Right lobe of liver (tissue), 6 donors: ENCODE data around the gene CEP112. TPM values are rescaled to one million over a fixed set of nuclear protein-coding genes. Genes with fewer than 3 reads are reported as not detected.

ENCODE experiments used
- ATAC-seq, 4 donors: fragments of 200-7000 bp; cut with Tn5 transposase; one replicate each; pipeline ENCODE4 v1.9.1; 2020; ENCODE audit warnings: mild to moderate bottlenecking in 4 of 4, moderate library complexity in 4 of 4
- DNase-seq, 3 donors: peaks; one replicate each; pipeline ENCODE4 v3.0.0-alpha.2; 2020
- H3K27ac ChIP-seq, 3 donors: fragments of 200-600 bp; one replicate each; pipeline ENCODE4 v1.8.0; 2022
- H3K27me3 ChIP-seq, 2 donors: fragments of 200-600 bp; one replicate each; pipeline ENCODE4 v1.8.0; 2022
- H3K36me3 ChIP-seq, 4 donors: fragments of 200-600 bp; sonication (generic) in 1 of 4; one replicate each; pipeline versions ENCODE4 v1.5.1 to v1.8.0; 2017 to 2022; ENCODE audit warnings: control low read depth in 1 of 4
- H3K4me1 ChIP-seq, 4 donors: fragments of 200-600 bp; sonication (generic) in 1 of 4; one replicate each; pipeline versions ENCODE4 v1.5.1 to v1.8.0; 2017 to 2022; ENCODE audit warnings: control low read depth in 1 of 4
- H3K4me3 ChIP-seq, 3 donors: fragments of 200-600 bp; one replicate each; pipeline ENCODE4 v1.8.0; 2022
- H3K9me3 ChIP-seq, 4 donors: fragments of 200-600 bp; sonication (generic) in 1 of 4; one replicate each; pipeline versions ENCODE4 v1.5.1 to v1.8.0; 2017 to 2022; ENCODE audit warnings: control low read depth in 1 of 4
- CTCF ChIP-seq, 4 donors: fragments of 200-600 bp in 3 of 4; fragments of 450-650 bp in 1 of 4; IDR thresholded peaks; one replicate each; pipeline versions ENCODE4 v1.5.1 to v1.8.0; 2016 to 2022; ENCODE audit warnings: antibody characterized with exemption in 4 of 4, mild to moderate bottlenecking in 2 of 4
- POLR2A ChIP-seq: fragments of 450-650 bp; IDR thresholded peaks from one replicate; pipeline ENCODE4 v1.6.1; 2017; ENCODE audit warnings: antibody characterized with exemption, mild to moderate bottlenecking
- WGBS: methylation state at CpG from one replicate; pipeline ENCODE4 v1.1.6; 2018; ENCODE audit warnings: low coverage, low lambda C conversion rate; ENCODE audit not compliant: insufficient coverage; ENCODE audit errors: missing lambda C conversion rate; 5-methylcytosine and 5-hydroxymethylcytosine counted together
- intact Hi-C, 2 donors: fragments of 100-400 bp; cut with DNase I; formaldehyde crosslinking; loops; one replicate each; pipeline versions ENCODE4 v1.11.2 to v1.14.1; 2022
- total RNA-seq, 6 experiments: library from RNA; depleted of rRNA in 2 of 6; stranded (reverse); fragments of >200 nt in 2 of 6; fragmentation: NEBNext Ultra II Directional in 3 of 6; extraction: Animal tissue kit (Norgen Biotek cat#: 25700) in 3 of 6; gene quantifications; one replicate each; pipeline versions ENCODE4 v1.1.0 to v1.2.4, GENCODE V29; 2016 to 2023
- donor health status: DM: no; HTN: yes; CAD: no.
- donor health status: DM: no; HTN: no; CAD: no.
- donor health status: DM: no; HTN: no; CAD: no.
- donor health status: DM: no; HTN: yes; CAD: no.
- donor health status: DM: no; HTN: yes; CAD: no.

CEP112 gene
- total RNA-seq, 6 experiments from 2014 or later = 2.2 to 4.6 (median 3.9) TPM

GRCh38 chr17:66203274-66204015 is 11.5 kb upstream of the CEP112 start:
- WGBS = 87% methylated on average over 4 of the region's 8 CpGs
- no peak for ATAC-seq
- Histone ChIP-seq H3K9me3 (no peaks in the 10 kb centered on the region), H3K27ac (no peak overlapping the region), H3K4me1 (no peaks in the 10 kb centered on the region), H3K36me3 (no peaks in the 10 kb centered on the region), H3K27me3 (no peaks in the 10 kb centered on the region), H3K4me3 (no peak overlapping the region)
- intact Hi-C loops = no loop called here
- no peak for TF ChIP-seq CTCF (IDR thresholded peaks at IDR 0.05)
- no peak for TF ChIP-seq POLR2A
- no peak for DNase-seq

- Histone ChIP-seq H3K27ac (no peak overlapping the region), H3K27me3 (no peaks in the 10 kb centered on the region), H3K9me3 (no peaks in the 10 kb centered on the region), H3K36me3 (no peaks in the 10 kb centered on the region), H3K4me3 (no peak overlapping the region), H3K4me1 (no peaks in the 10 kb centered on the region)
- DNase-seq (peak in 1 of 3 donors; percentile 68), ATAC-seq (peak; percentile 87 to 96 (median 90))
- WGBS = 0% methylated on average over 3 of the region's 3 CpGs
- intact Hi-C loops = no loop called here
- TF ChIP-seq POLR2A (no peak), CTCF (IDR thresholded peaks at IDR 0.05) (peak; percentile 60 to 87 (median 71))
Measured at GRCh38 chr17:66200685-66201092, 8.8 kb upstream of the CEP112 start.

GRCh38 chr17:66198242-66198641 is 6.3 kb upstream of the CEP112 start:
- ATAC-seq = no peak
- TF ChIP-seq CTCF (IDR thresholded peaks at IDR 0.05) (no peak), POLR2A (no peak)
- Histone ChIP-seq H3K4me1 (no peaks in the 10 kb centered on the region), H3K9me3 (no peaks in the 10 kb centered on the region), H3K36me3 (no peaks in the 10 kb centered on the region), H3K4me3 (no peak overlapping the region), H3K27ac (no peak overlapping the region), H3K27me3 (no peaks in the 10 kb centered on the region)
- intact Hi-C loops = no loop called here
- no peak for DNase-seq
- WGBS = 63% methylated on average over 3 of the region's 8 CpGs

- no peak for TF ChIP-seq POLR2A
- TF ChIP-seq CTCF (IDR thresholded peaks at IDR 0.05) = no peak
- 0% methylated on average over 3 of the region's 10 CpGs for WGBS
- no peaks in the 10 kb centered on the region for H3K36me3 ChIP-seq
- H3K4me1 ChIP-seq = peaks cover 0 to 11% (median 0%) of the 10 kb centered on the region in 4 donors
- H3K27ac ChIP-seq = peak overlapping the region in 1 of 3 donors; percentile 40
- DNase-seq = no peak
- intact Hi-C loops = no loop called here
- ATAC-seq = no peak
- no peaks in the 10 kb centered on the region for H3K27me3 ChIP-seq
- H3K4me3 ChIP-seq = peak overlapping the region; percentile 75 to 84 (median 82)
- no peaks in the 10 kb centered on the region for H3K9me3 ChIP-seq
Measured at GRCh38 chr17:66192378-66192687, 400 bp upstream of the CEP112 start.
